ENCODE data around the gene LTBP4. TPM values are rescaled to one million over a fixed set of nuclear protein-coding genes. Genes with fewer than 3 reads are reported as not detected.

LTBP4 gene
- polyA plus RNA-seq, 1 donor (not counting 4 experiments of a cell fraction or from before 2014, with no cell fraction given): 29.6 TPM

DNA sequence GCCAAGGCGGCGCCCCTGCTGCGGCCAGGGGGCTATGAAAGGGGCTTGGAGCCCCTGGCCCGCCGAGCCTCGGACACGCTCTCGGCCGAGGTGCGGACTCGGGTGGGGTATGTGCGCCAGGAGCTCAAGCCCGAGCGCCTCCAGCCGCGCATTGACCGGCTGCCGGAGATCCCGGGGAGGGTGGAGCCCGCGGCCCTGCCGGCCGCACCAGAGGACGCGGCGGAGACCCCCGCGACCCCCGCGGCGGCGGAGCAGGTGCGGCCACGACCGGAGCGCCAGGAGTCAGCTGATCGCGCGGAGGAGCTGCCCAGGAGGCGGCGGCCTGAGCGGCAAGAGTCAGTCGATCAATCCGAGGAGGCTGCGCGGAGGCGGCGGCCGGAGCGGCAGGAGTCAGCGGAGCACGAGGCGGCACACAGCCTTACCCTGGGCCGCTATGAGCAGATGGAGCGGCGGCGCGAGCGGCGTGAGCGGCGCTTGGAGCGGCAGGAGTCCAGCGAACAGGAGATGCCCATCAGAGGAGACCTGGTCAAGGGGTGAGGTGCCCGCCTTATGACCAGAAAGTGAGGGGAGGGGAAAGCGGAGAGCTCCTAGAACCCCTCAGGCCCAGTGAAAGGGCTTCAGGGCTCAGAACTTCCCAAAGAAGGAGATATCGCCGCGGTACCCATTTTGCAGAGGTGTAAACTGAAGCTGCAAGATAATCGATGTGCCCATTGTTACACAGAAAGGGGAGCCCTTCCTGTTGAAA lies 33.2 kb upstream of the LTBP4 start:
- FAIRE-seq (no peak), DNase-seq (ENCODE audit: low read depth, low spot score) (no peak)
- peak; percentile 49 for TF ChIP-seq EZH2 (IDR thresholded peaks at IDR 0.05; ENCODE audit: low read length)
- TF ChIP-seq, protein P1, sequence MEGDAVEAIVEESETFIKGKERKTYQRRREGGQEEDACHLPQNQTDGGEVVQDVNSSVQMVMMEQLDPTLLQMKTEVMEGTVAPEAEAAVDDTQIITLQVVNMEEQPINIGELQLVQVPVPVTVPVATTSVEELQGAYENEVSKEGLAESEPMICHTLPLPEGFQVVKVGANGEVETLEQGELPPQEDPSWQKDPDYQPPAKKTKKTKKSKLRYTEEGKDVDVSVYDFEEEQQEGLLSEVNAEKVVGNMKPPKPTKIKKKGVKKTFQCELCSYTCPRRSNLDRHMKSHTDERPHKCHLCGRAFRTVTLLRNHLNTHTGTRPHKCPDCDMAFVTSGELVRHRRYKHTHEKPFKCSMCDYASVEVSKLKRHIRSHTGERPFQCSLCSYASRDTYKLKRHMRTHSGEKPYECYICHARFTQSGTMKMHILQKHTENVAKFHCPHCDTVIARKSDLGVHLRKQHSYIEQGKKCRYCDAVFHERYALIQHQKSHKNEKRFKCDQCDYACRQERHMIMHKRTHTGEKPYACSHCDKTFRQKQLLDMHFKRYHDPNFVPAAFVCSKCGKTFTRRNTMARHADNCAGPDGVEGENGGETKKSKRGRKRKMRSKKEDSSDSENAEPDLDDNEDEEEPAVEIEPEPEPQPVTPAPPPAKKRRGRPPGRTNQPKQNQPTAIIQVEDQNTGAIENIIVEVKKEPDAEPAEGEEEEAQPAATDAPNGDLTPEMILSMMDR (optimal IDR thresholded peaks at IDR 0.05 in 1 of 3, IDR thresholded peaks at IDR 0.05 in 1 of 3, conservative IDR thresholded peaks at IDR 0.05 in 1 of 3; ENCODE audit: extremely low read depth in 1 of 3, insufficient read depth in 2 of 3, low read length in 3 of 3): no peak
- Histone ChIP-seq H3K4me2 (ENCODE audit: control insufficient read depth, extremely low read depth, insufficient read depth, low read depth, low read length) (peak overlapping the region; percentile 32), H3K79me2 (ENCODE audit: control insufficient read depth, insufficient read depth, low read length) (no peaks in the 10 kb centered on the region), H3K36me3 (ENCODE audit: control insufficient read depth in 2 of 2, extremely low read depth in 1 of 2, insufficient read depth in 2 of 2, low read length in 2 of 2) (no peaks in the 10 kb centered on the region), H3K9me1 (ENCODE audit: control insufficient read depth, extremely low read depth, insufficient read depth, low read length) (no peaks in the 10 kb centered on the region), H3K27me3 (ENCODE audit: control insufficient read depth, extremely low read depth, insufficient read depth, low read length) (peaks cover 22% of the 10 kb centered on the region), H3K27ac (ENCODE audit: control insufficient read depth, insufficient read depth, low read length) (no peak overlapping the region), H3K9ac (ENCODE audit: control insufficient read depth, extremely low read depth, insufficient read depth, low read length) (no peak overlapping the region), H2AFZ (ENCODE audit: control insufficient read depth, low read length) (no peak overlapping the region), H3K4me3 (ENCODE audit: control insufficient read depth in 2 of 3, extremely low read depth in 1 of 3, insufficient read depth in 2 of 3, low read depth in 1 of 3, low read length in 3 of 3) (peak overlapping the region in 1 of 3 experiments; percentile 13), H4K20me1 (ENCODE audit: control insufficient read depth, extremely low read depth, insufficient read depth, low read length) (no peaks in the 10 kb centered on the region), H3K4me1 (ENCODE audit: control insufficient read depth, extremely low read depth, insufficient read depth, low read length) (peaks cover 7% of the 10 kb centered on the region), H3K9me3 (ENCODE audit: control insufficient read depth, low read depth, low read length) (no peaks in the 10 kb centered on the region)
- dilution Hi-C loops (cut with MboI; ENCODE audit: extremely low pct_ligation_motif_present, low sequenced_read_pairs): no loop called here

DNA sequence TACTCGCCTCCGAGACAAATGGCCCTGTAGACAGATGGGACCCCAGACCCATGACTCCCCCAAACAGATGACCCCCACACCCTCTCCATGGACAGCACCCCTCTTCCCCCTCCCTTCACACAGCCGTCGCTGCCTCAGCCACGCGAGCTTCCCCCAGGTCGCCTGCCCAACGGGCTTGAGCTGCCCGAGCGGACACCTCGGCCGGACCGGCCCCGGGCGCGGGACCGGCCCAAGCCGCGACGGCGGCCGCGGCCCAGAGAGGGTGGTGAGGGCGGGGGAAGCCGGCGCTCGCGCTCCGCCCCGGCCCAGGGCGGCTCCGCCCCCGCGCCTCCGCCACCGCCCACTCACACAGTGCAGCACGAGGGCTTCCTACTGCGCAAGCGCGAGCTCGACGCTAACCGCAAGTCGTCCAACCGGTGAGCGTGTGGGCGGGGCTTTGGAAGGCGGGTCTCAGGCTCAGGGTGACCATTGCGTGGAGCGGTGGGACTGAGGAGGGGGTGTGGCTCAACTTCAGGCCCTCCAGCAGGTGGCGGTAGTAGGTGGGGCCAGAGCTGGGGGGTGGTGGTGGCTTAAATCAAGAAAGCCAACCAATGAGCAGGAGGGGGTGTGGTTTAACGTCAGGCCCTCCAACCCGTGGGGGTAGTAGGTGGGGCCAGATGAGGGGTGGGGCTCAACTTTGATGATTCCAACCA lies 30.7 kb upstream of the LTBP4 start:
- H2AFZ ChIP-seq (ENCODE audit: control insufficient read depth, low read length): peak overlapping the region; percentile 64
- no peaks in the 10 kb centered on the region for H3K36me3 ChIP-seq (ENCODE audit: control insufficient read depth in 2 of 2, extremely low read depth in 1 of 2, insufficient read depth in 2 of 2, low read length in 2 of 2)
- dilution Hi-C loops (cut with MboI; ENCODE audit: extremely low pct_ligation_motif_present, low sequenced_read_pairs): no loop called here
- peak overlapping the region; percentile 90 for H3K9ac ChIP-seq (ENCODE audit: control insufficient read depth, extremely low read depth, insufficient read depth, low read length)
- H3K4me2 ChIP-seq (ENCODE audit: control insufficient read depth, extremely low read depth, insufficient read depth, low read depth, low read length): peak overlapping the region; percentile 95
- no peaks in the 10 kb centered on the region for H3K79me2 ChIP-seq (ENCODE audit: control insufficient read depth, insufficient read depth, low read length)
- peak overlapping the region; percentile 86 for H3K27ac ChIP-seq (ENCODE audit: control insufficient read depth, insufficient read depth, low read length)
- H3K27me3 ChIP-seq (ENCODE audit: control insufficient read depth, extremely low read depth, insufficient read depth, low read length): peaks cover 20% of the 10 kb centered on the region
- DNase-seq (ENCODE audit: low read depth, low spot score) (peak; percentile 100), FAIRE-seq (peak; percentile 88)
- H3K4me1 ChIP-seq (ENCODE audit: control insufficient read depth, extremely low read depth, insufficient read depth, low read length): peaks cover 7% of the 10 kb centered on the region
- peak overlapping the region; percentile 45 to 72 (median 71) for H3K4me3 ChIP-seq (ENCODE audit: control insufficient read depth in 2 of 3, extremely low read depth in 1 of 3, insufficient read depth in 2 of 3, low read depth in 1 of 3, low read length in 3 of 3)
- H3K9me3 ChIP-seq (ENCODE audit: control insufficient read depth, low read depth, low read length): no peaks in the 10 kb centered on the region
- TF ChIP-seq EZH2 (IDR thresholded peaks at IDR 0.05; ENCODE audit: low read length): no peak
- TF ChIP-seq, protein P1 (optimal IDR thresholded peaks at IDR 0.05 in 1 of 3, IDR thresholded peaks at IDR 0.05 in 1 of 3, conservative IDR thresholded peaks at IDR 0.05 in 1 of 3; ENCODE audit: extremely low read depth in 1 of 3, insufficient read depth in 2 of 3, low read length in 3 of 3): no peak
- H3K9me1 ChIP-seq (ENCODE audit: control insufficient read depth, extremely low read depth, insufficient read depth, low read length): no peaks in the 10 kb centered on the region
- H4K20me1 ChIP-seq (ENCODE audit: control insufficient read depth, extremely low read depth, insufficient read depth, low read length): no peaks in the 10 kb centered on the region
